ENCODE data around the gene DNM1.
"Not testable (repeated sequence)": the region's sequence is repeated elsewhere in the genome, so short reads cannot be mapped to it uniquely, and the experiment has no call there.

DNM1 gene

GRCh38 chr9:128178806-128179431 lies 24.3 kb upstream of the DNM1 start:
- DNase-seq, result no peak

DNA sequence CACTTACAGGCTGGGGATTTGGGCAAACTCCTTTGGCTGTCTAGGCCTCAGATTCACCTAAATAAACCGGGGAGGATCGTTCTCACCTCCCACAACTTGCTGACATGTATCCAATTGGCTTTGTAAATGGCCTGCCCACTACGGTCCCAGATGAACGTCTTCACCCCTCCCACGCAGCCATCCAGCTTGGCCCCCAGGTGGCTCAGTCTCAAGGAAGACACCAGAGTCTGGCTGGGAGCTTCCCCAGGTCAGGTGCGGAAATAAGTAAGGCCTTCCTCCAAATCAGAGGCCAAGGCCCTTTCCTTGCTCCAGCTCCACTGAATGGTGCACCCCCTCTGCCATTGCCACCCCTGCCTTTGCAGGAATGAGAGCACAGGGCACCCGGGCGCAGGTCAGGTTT lies 23.2 kb upstream of the DNM1 start:
- no peak for DNase-seq

DNA sequence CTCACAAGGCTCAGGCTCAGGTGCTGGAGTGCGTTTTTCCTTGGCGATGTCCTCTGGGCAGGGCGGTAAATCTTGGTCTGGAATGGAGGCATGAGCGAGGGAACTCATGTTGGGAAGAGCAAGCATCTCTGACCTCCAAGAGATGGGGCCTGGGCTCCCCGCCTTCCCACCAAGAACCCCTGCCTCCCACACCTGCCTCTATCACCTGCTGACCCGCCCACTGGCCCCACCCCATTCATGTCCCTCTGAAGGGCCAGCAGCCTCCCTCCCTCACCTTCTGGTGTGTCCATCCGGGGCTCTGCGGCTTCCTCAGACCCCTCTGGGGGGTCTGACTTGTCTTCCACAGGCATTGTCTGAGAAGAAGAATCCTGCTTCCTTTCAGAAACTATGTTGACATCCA lies 22.7 kb upstream of the DNM1 start:
- DNase-seq, result no peak

GRCh38 chr9:128181480-128181879 lies 21.7 kb upstream of the DNM1 start:
- DNase-seq, result not testable (repeated sequence)

DNA sequence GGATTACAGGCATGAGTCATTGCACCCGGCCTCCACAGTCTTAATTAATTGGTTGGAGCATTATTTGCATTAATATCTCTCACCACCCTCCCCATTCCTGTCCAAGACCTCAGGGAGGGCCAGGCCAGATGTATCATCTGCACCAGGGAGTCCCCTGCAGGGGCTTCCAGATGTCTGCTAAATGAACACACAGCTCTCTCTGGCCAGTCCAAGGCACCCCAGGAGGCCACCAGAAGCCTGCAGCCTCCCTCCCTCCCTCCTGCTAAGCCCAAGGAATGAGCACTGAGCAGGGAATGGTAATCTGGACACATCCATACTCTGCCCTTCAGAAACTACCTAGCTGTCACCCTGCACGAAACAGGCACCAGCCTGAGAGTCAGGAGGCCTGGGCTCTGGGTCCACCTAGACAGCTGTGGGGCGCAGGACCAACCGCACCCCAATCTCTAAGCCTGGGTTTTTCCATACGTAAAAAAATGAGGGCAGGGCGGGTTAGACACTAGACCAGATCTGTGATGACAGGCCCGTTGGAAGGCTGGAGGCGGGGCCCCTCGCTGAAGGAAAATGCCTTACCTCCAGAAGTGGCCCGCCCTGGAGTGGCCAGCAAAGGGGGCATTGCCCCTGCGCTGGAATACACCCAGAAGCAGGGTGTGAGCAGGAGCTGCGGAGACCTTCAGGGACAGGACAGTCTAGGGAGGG lies 20.1 kb upstream of the DNM1 start:
- no peak for DNase-seq

GRCh38 chr9:128185979-128186965 lies 16.9 kb upstream of the DNM1 start:
- DNase-seq, result no peak

GRCh38 chr9:128187361-128187760 lies 15.8 kb upstream of the DNM1 start:
- no peak for DNase-seq

DNA sequence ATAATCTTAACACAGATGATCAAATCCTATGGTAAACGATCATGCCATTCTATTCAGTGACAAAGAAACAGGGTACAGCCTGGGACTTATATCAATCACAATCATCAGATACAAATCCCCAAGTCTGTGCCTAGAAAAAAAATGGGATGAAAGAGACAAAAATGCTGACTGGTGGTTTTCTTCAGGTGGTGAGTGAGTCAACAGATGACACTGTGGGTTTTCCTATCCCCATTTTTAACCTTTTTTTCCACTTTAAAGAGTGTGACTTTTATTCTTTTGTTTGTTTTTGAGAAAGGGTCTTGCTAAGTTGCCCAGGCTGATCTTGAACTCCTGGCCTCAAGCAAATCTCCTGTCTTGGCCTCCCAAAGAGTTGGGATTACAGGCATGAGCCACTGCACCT lies 15.0 kb upstream of the DNM1 start:
- DNase-seq, result no peak

DNA sequence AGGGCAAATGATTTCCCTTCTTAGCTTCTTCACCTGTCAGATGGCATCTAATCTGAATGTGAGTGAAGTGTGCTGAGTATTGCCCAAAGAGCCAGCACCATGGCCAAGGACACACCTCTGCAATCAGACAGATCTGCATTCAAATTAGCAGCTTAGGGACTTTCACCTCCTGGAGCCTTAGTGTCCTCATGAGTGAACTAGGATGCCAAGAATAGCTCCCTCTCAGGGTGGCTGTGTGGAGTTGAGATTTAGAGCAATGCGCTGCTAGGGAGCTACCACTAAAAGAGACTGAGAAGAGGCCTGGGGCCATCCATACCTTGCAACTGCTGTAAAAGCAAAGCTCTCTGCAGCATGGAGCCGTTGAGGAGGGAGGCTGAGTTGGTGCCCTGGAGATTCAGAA lies 13.2 kb upstream of the DNM1 start:
- no peak for DNase-seq

GRCh38 chr9:128190516-128191405 lies 12.4 kb upstream of the DNM1 start:
- DNase-seq, result no peak

DNA sequence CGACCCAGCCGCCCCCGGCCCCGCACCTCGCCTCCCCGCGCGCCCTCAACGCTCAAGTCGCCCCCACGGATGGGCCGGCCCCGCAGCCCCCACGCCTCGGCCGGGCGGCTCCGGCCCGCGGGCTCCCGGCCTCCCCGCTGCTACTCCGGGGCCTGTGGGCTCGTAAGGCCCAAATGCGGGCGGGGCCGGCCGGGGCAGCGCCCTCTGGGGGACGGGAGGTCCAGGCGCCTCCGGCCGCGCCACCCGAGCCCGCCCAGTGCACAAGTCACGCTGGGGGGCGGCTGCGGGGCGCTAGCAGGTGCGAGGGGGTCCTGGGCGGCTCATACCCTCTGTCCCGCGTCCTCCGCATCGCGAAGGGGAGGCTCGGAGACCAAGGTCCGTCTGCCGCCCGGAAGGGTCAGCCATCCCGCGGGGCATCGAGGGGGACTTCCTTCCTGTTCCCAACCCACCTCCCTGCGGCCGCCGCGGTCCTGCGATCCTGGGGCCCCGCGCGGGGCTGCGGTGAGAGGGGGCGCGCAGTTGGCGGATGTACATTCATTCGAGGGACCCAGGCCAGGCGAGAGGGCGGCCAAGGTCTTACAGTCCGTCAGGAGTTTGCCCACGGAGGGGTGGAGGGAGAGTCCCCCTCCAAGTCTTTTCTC lies 11.7 kb upstream of the DNM1 start, which contains the start of gene CIZ1:
Gene CIZ1, minus strand, starts transcription at position 167 of the 641 bp plus-strand sequence. CDS start 715 bp downstream, outside the sequence.
- DNase-seq, result peak; percentile 26

- DNase-seq, result no peak
Measured at GRCh38 chr9:128192601-128193371, 10.4 kb upstream of the DNM1 start.

- DNase-seq, result peak; percentile 64
Measured at GRCh38 chr9:128193469-128194096, 9.6 kb upstream of the DNM1 start.

GRCh38 chr9:128201441-128202369 lies 1.5 kb upstream of the DNM1 start:
- DNase-seq, result no peak

GRCh38 chr9:128202648-128203023 lies 543 bp upstream of the DNM1 start:
- no peak for DNase-seq

DNA sequence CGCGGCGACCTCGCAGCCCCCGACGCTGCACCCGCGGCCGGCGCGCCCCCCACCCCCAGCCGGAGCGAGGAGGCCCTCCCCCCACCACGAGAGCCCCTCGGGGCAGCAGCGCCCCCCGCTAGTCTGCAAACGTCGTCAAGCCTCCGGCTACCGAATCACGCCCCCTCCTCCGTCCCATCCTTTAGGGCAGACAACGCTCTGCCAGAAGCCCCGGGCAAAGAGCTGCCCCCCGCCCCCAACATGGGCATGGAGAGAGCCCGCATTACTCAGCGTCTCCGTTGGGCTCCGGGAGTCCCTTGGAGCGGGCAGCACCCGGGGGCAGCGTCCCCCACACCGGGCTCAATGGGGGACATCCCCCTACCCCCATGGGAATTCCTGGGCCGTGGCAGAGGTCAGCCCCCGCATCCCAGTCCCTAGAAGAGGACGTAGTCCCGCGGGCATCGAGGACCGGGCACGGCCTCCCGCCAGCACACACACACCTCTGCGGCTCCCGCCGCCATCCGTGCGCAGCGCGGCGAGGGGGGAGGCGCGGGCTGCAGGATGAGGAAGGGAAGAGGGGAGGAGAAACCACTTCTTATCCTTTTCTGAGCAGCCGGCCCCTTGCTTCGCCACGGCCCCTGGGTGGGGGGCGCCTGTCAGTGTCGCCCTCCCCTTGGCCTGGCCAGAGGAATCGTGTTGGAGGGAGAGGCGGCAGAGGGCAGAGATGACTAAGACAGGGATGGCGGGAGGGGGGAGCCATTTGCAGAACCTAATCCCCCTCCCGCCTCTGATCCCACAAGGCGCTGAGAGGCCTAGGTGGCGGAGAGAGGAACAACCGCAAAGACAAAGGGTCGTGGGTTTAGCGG lies 750 bp downstream of the DNM1 start:
- DNase-seq, result peak; percentile 17

- no peak for DNase-seq
Measured at GRCh38 chr9:128204858-128205257, 1.7 kb downstream of the DNM1 start.

GRCh38 chr9:128205296-128205944 lies 2.2 kb downstream of the DNM1 start:
- DNase-seq, result no peak
